Stimulated activated CD4-positive, alpha-beta T cell treated with anti-CD3 and anti-CD28 coated beads, Interleukin-1b, Interleukin-23, amount 100 ng/mL, for 4 hours (primary cell): ENCODE results near the gene GTPBP1.

Source experiments
- DNase-seq, 2 donors: peaks; one replicate each; pipeline ENCODE4 v3.0.0-alpha.2; 2020; ENCODE audit warnings: low read depth in 2 of 2

The GTPBP1 gene

DNA sequence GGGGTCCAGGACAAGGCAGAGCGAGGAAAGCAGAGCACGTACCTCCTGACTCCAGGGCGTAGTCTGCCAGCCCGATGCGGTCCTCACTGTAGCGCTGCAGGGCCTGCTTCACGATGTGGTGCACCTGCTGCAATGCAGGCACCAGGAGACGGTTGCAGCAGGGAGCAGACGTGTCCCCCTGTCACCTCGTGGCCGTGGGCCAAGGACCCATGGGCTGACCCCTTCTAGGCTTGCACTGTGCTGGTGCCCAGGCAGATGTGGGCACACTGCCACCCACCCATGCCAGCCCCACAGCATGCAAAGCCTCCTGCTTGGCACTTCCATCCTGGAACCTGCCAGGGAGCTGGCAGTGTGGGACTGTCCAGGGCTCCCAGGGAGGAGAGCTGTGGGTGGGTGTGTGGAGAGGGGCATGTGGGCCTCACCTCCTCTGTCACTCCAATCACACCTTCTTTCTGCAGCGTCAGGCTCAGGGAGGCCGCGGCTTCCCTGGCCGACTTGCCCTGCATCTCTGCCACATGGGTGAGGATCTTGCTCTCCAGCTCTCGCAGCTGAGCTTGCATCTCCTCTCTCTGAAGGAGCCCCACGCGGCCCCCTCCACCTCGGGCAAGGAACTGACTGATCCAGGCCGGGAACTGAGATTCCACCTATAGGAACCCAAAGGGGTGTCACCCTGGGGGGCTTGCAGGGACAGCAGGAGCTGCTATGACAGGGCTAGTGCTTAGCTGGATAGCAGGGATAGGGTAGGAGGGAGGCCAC is 33.7 kb downstream of the GTPBP1 start:
- no peak for DNase-seq

DNA sequence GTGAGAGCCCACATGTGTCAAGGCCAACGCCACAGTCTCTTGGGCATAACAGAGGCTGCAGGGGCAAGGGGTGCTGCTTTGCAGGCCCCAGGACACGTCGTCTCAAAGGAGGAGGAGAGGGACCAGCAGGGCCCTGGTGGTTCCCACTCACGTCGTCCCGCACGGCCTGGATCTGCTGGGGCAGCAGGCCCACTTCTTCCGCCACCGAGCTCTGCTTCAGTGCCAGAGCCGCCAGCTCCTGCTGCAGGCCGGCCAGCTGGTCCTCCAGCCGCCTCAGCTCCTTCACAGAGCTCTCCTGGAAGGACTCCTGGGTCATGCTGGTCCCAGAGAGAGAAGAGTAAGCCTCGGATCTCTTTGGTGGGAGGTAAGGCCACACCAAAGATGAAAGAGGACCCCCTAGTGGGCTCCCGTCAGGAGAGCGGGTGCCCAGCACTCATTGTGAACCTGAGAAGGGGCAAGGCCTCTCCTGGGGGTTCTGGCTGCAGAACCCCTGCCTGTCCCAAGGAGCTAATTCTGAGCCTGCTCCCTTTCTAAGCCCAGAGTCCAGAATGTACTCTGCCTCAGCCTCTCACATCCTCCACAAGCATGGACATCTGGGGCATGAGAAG is 34.5 kb downstream of the GTPBP1 start:
- DNase-seq = no peak

DNA sequence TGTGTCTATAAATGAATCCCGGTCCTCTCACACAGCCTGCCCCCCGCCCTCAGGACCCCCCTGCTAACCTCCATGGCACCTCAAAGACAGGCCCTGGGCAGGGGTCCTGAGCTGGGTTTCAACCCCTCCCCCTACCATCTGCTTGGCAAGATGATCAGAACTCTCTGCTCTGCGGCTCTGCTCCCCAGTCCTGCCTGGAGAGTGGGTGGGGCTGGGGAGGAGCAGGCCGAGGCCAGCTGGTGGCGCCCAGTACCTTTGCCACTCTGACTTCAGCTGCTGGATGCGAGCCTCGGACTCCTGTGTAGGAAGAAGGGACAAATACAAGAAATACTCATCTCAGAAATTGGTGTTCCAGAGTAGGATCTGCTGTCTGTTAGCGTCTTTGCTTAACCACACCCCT is 35.0 kb downstream of the GTPBP1 start:
- DNase-seq = no peak

DNA sequence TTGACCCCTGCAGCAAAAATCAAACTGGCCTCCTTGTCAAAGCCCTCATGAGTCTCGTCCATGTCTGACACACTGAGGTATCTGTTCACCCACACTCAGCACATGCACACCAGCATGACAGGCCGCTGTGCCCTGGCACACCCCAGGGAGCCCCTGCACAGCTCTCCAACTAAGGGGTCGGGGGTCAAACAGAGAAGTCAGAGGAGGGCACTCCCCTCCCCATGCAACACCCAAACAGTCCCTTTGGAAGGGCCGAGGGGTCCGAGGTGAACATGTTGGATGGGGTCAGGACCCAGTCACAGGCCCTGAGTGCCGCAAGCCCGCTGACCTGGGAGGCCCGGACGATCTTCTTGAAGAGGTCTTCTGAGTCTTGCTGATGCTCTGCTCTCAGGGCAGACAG is 35.4 kb downstream of the GTPBP1 start:
- no peak for DNase-seq

DNA sequence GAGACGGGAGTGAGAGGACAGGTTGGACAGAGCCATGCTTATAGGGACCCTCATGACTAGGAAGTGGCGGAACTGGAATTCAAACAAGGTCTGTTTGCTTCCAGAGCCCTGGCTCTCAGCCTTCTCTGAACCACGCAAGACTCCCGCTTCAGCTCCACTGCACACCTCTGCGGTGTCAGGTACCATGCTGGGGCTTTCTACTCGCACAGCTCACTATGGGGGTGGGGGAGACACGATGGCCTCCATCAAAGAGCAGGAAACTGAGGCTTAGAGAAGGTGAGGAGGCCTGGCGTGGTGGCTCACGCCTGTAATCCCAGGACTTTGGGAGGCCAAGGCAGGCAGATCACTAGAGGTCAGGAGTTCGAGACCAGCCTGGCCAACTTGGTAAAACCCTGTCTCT is 35.8 kb downstream of the GTPBP1 start:
- DNase-seq = no peak

DNA sequence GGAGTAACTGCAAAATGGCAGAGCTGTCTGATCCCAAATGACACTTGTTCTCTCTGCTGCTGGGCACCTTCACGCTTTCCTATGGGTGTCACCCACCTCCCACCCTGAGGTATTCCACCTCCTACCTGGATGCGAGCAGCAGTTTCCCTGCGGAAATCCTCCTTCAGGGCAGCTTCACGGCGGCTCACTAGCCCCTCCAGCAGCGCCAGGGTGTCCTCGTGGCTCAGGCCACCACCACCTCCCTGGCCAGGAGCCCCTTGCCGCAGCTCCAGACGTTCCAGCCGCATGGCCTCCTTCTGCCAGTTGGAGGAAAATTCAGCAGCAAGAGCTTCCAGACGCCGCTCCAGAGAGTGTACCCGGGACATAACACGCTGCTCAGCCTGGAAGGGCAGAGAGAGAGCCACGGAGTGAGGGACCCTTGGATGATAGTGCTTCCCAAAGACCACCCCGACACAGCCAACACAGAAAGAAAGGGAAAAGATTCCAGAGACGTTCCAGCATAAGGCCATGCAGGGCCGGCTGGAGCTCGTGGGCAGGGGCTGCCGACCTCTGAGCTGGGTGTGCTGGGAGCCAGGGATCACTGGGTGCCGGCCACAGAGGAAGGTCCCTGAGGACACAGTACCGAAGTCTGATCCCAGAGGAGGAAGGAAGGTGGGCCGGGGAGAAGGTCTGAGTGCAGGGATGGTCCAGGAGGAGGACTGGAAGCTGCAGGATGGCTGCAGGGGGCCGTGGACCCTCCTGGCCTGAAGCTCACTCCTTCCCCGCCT is 36.6 kb downstream of the GTPBP1 start:
- DNase-seq = no peak

DNA sequence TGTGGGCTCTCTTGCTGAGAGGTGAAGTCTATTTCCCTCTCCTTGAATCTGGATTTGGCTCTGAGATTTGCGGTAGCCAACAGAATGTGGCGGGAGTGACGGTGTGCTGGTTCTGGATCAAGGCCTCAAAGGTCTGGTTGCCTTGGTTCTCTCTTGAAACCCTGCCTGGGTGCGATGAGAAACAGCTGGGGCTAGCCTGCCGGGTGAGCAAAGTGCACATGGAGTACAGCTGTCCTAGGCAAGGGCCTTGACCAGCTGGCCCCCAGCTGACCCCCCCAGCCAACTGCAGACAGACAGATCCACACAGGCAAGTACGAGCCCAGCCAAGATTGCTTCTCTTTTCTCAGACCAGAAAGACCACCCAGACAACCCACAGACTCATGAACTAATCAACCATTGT is 39.2 kb downstream of the GTPBP1 start:
- DNase-seq = no peak

DNA sequence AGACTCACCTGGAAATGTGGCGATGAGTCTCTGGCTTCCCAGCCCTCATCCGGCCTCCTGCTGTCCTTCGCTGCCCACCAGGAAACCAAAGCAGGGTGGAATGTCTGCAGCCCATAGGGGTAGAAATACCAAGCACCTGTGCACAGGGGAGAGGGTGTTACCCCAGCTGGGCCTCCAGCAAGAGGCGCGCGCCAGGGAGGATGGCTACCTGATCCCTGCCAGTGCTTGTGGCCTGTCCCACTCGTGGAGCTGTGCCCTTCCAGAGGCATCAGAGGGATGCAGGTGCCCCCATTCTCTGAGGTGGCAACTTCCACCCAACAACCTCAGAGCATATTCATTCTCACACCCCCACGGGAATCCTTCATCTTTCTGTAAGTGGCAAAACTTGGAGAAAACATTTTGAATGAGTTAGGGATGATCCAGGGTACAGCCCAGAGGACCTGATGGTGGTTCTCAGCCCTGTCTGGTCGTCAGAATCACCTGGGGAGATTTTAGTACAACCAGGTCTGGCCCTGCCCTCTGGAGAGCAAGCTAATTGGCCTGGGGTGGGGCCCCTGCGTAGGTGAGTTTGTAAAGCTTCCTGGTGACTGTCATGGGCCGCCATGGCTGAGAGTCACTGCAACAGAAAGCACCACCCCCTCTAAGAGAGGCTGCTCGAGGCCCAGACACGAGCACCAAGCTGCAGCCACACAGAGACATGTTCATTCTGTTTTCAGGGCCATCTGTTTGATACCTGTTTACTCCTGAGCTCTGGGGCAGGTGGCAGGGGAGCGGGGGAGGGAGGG is 40.1 kb downstream of the GTPBP1 start:
- no peak for DNase-seq

DNA sequence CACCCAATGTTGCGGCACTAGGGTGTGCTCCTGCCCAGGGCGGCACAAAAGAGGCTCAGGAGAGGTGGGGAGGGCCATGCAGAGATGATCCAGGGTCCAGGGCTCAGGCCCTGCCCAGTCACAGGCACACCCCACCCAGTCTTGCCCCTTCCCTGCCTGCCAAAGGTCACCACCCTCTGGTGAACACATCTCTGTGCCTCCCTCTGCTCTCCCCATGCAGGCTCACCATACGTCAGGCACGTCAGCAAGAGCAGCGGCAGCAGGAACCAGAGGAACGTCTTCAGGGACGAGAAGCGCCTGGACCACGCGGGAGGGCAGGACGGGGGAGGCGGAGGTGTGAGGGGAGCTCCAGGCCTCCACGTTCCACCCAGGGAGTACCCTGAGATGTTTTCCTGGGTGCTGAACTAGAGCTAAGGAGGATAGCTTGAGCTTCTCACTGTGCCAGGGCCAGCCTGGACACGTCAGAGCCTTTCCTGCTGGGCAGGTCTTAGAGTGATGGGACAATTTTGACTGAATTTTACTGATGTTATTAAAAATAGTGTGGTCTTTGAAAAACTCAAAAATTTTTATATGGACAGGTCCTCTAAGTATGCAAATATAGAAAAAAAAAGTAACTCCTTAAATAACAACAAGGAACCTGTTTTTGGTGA is 42.9 kb downstream of the GTPBP1 start:
- DNase-seq = no peak

DNA sequence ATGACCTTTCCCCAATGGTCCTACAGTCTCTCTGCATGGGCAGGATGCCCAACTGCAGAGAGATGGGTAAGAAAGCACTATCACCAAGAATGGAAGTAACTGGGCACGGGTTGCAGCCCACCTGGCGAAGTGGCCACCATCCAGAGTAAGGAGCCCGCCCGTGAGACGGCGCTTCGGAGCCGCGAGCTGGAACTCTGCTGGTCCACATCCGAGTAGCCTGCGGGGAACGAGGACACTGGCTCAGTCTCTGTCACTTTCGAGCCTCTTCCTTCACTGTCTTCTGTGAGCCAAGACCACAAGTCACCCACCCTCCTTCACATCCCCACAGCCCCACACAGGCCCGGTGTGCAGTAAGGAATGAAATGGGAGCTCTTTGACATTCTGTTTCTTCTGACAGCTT is 44.4 kb downstream of the GTPBP1 start:
- DNase-seq = no peak

DNA sequence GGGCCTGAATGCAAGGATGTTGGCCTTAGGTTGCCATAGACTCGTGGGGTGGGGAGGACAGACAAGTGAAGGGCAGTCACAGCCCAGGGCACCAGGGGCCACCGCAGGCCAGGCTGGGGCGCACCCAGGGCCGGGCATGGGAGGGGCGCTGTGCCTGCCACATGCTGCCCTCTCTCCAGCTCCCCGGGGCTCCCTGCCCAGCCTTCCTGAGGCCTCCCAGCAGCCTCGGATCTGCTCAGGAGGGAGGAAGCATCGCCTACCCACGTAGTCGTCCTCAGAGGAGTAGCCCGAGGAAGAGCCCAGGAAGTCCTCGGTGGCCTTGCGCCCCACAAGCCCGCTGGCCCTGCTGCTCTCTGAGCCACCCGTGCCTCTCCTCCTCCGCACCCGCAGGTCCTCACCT is 44.9 kb downstream of the GTPBP1 start:
- DNase-seq = no peak

DNA sequence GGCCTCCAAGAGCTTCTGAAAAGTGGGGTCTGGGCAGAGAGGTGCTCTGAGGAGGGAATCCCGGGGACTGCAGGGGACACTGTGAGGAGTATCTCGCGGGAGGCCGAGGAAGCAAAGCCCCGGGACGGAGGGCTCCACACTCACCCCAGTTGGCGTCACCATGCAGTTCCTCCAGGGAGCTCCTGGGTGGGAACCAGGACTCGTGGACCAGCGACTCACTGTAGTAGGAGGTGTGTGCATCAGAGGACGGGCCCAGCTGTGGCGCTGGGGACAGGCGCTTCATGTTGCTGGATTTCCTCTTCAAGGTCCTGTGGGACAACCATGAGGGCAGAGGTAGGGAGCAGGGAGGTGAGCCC is 45.3 kb downstream of the GTPBP1 start:
- DNase-seq = no peak

DNA sequence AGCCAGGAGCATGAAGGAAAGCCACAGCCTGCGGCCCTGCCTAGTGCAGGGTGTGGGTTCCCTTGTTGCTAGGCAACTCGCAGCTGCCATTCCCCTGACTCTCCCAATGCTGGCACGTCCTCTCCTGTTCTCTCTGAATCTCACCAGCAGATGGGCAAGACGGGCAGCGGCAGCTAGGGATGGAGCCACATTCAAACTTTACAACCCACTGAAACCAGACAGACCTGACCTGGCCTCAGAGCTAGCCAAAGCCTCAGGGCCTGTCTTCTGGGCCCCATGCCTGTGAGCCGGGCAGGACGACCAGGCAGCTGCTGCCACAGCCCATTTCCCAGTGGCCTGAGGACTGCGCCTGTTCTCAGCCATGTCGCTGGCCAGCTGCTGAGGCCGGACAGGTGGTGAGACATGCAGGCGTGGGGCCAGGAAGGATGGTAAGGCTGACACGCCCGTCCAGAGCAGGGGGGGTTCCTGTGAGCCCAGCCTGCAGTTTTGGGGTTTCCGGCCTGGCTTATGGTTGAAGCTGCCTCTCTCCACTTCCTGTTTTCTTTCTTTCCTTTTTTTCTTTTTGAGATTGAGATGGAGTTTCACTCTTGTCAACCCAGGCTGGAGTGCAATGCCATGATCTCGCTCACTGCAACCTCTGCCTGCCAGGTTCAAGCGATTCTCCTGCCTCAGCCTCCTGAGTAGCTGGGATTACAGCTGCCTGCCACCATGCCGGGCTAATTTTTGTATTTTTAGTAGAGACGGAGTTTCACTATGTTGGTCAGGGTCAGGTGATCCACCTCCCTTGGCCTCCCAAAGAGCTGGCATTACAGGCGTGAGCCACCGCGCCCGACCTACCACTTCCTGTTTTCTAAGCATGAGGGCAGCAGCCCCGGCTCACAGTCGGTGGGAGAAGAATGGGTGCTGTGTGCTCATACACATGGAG is 45.9 kb downstream of the GTPBP1 start:
- DNase-seq = peak in 1 of 2 donors; percentile 32

DNA sequence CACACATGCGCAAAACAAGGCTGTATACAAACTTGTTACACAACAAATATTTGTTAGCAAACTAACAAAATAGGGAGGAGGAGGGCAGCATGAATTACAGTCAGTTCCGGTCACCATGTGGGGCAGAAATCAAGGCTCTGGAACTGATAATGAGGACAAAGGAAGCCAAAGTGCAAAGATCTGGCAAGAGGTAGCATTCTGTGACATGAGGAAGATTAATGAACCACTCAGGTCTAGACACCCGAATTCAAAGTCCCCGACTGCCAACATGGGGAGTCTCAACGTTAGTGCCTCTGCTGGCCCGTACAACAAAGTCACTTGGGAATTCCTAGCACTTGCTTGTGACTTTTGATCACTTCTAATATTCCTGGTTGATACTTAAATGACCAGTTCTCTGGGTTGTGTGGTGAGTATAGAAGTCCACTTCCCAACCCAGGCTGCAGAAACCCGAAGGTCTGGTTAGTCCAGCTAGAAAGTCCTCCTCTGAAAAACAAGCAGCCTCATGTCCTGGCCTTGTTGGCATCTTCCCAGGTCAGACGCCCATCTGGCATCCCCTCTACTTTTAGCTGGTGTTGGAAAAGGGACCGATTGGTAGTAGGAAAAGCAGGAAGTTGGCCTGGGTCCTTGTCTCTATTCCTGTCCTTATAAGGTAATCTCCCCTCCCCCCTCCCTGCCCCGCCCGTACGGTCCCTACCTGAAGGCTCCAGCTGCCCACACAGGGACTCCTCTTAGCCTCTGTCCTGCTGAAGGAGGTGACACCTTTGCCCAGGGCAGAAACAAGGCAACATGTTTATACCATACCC is 48.4 kb downstream of the GTPBP1 start:
- DNase-seq = no peak

DNA sequence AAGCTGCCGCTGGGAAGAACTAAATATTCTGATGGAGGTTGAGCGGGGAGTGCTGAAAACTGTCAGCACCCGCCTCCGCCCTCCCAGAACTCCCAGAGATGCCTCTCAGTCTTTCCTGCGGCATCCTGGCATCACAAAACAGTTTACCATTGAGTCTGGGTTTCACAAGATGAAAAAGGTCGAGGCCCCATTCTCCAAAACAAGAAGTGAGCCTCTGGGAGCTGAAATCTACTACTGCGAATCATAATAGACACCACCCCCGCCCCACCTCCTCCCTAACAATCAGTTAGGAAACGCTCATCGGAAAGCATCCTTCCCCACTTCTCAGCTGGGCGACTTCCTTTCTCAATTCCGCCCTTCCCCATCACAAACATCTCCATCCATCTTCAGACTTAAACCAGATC is 49.0 kb downstream of the GTPBP1 start:
- no peak for DNase-seq

DNA sequence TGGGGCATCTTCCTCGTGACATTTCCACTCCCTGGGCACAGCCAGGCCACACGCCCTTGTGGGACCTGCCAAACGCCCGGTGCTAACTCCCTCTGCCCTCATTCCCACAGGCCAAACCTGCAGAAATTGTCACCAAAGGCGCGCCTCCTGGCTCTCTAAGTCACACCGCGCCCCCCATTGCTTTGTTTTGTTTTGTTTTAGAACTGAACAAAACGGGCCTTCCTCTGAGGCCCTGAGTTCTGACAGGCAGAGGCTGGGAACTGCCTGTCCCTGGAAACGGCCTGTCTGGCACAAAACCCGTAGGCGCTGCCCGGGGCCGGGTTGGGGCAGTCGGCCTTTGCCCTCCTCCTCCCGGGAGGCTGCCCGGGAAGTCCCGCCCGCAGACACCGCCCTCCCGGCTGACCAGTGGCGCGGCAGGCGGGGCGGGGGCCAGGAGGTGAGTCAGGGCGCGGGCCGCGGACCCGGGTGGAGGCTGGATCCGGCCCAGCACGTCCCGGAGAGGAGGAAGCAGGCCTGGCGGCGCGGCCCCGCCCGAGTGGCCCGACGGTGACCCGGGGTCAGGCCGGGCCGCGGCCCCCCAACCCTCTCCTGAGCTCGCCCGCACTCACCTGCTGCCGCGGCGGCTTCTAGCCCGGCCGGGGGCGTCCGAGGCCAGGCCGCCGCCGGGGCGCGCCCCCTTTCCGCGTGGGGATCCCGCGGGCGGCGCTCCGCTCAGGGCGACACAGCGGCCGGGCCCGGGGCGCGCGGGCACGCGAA is 49.6 kb downstream of the GTPBP1 start:
- DNase-seq = no peak

DNA sequence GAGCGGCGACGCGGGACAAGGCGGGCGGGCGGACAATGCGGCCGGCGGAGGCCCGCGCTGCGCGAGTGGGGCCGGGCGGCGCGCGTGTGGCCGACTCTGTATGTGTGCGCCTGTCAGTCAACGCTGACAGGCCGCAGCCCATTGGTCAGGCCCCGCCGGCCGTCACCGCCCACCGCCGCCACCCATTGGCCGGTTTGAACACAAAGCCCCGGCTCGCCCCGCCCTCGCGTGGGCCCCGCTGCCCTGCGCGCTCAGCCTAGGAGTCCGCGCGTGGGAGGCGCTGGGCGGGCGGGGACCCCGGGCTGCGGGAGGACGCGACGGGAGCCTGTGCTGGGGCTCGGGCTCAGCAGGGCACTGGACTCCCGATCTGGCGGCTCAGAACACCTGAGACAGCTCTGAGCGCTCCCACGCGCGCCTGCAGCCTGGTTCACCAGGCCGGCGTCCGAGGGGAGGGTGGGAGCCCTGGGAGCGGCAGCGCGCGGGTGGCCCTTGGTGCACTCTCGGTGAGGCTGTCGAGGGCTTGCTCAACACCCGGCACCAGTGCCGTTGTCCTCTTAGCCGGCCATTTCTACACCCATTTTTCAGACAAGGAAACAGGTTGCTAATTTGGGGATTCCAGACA is 50.3 kb downstream of the GTPBP1 start, which contains the start of gene SUN2:
Gene SUN2 (minus strand): TSS at position 88 of the 622 bp plus-strand sequence. CDS start 3,370 bp downstream, outside the sequence.
- peak; percentile 92 to 95 for DNase-seq

DNA sequence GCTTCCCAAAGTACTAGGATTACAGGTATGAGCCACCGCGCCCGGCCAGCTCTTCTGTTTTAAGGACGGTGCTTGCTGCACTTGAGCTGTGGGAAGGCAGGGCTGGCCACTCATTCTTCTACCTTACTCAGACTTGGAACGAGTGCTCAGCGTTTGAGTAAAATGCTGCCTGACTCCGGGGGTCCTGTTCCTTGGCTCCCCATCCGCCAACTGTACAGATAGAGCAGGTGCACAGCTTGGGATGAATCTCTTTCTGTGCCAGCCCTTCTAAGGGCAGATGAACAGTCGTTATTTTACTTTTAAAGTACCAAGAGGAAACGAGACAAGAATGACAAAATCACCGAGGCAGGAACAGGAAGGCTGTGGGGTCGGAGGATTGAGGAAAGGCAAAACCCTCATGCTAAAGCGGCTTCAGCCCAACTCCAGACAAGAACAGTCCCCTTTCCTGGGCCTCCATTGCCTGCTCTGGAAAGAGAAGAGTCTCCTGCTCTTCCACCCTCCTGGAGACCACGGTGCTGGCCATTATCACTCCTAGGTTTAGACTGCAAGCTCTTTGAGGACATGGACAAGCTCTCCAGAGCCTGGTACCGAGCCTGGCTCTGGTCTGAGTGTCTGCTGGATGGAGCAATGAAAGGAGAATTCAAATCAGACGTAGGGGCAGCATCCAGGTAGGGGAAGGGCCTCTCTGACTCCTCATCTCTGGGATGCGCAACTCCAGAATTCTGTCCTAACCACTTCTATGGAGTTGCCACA is 51.1 kb downstream of the GTPBP1 start:
- DNase-seq = no peak
